Endometrial microvascular endothelial cells (primary cell): ENCODE data around the gene DUSP9. TPM values are rescaled to one million over a fixed set of nuclear protein-coding genes. Genes with fewer than 3 reads are reported as not detected.

Source experiments
- in situ Hi-C: cut with HindIII; loops from 2 replicates; pipeline ENCODE4 v1.10.0; 2017; ENCODE audit warnings: low sequenced_read_pairs, low pct_unique_long_range_greater_than_20kb; ENCODE audit errors: inconsistent ontology term
- total RNA-seq: library from RNA; depleted of rRNA; stranded (reverse); fragments of >200 nt; gene quantifications from one replicate; pipeline ENCODE4 v1.2.3, GENCODE V29; 2015; ENCODE audit errors: inconsistent ontology term

DUSP9 gene
- total RNA-seq, 1 donor from 2014 or later = not detected

DNA sequence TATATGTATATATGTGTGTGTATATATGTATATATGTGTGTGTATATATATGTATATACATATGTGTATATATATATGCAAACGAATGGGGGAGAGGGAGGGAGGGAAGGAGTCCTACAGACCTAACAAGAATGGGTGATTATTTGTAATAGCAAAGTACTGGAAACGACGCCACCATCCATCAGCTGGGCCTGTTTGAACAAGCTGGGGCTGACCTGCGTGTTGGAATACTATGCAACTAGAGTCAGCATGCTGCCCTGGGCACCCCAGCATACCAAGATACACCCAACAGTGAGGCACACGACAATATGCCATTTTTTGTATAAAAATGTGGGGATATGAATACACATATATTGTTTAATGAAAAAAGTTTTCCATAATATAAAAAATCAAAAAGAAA lies 26.4 kb upstream of the DUSP9 start:
- in situ Hi-C loops = no loop called here

DNA sequence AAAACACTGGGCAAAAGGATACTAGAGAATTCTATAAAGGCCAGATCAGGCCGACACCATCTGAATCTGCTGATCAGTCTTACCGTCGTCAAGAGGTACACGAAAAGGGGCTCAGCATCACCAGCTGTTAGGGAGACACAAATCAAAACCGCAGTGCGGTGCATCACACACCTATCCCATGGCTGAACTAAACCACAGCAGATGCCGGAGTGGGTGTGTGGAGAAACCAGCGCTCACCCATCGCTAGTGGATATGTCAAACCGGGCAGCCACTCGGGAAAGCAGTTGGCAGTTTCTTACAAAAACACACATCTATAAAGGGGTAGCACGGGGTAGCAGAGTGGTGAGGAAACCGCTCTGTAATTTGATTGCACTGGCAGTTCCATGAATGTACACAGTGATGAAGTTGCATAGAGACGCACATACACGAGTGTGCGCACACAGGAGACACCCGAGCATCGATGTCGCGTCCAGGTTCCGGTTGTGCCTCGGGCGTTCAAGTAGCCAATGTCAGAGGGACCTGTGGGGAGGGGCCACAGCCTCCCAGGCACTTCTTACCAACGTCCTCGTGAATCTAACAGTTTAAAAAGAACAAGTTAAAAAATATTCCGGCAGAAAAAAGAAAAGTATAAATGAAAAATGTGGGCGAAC lies 24.9 kb upstream of the DUSP9 start:
- in situ Hi-C loops = no loop called here

DNA sequence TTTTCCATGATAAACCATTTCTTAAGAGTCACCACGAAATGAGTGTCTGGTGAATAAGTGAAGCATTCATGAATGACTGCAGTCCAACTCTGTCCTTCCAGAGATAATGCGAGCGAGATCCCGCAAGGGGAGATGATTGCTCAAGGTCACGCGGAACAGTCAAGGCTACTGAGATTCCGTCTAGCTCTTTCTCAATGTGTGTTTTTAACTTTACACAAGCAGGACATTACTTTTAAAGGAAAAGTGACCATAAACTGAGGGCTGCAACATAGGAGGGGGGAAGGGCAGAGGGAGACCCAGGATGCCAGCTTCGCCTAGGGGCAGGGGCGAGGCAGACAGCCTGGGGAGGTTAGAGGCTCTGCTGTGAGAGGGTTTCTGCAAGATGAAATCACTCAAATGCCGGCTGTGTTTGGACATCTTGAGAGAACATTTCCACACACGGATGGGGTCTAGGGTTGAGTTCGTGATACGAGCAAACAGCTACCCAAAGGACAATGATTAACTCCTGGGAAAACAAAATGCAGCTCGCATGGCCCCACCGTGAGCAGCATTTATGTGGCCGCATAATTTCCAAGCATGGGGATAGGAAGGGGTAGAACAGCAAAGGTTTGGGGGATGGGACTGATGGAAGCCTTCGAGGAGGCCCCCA lies 24.2 kb upstream of the DUSP9 start:
- in situ Hi-C loops = no loop called here

DNA sequence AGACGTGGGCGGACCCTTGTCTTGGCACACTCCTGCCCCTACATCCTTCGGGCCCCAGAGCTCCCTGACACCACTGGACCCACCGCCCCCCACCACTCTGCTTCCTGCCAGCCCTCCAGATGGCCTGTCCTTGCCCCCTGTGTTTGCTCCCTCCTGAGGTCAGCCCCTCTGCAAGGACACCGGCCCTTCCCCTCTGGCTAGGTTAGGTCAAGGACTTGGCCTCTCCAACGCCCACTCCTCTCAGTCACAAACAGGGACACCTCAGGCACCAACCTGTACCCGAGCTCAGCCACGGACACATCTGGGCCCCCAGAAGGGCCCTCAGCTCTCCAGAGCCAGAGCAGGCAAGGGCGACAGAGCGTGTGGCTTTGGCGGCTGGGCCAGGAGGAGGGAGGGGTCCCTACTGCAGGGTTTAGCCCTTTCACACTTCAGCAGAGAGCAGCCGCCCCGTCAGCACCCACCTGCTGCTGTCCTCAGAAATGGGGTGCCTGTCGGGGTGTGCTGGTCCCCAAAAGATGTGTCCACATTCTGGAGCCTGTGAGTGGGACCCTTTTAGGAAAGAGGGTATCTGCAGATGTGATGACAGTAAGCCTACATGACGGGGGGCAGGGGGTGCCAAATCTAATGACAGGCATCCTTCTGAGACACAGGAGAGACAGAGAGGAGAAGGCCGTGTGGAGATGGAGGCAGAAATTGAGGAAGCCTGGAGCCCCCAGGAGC lies 23.5 kb upstream of the DUSP9 start:
- in situ Hi-C loops = no loop called here

DNA sequence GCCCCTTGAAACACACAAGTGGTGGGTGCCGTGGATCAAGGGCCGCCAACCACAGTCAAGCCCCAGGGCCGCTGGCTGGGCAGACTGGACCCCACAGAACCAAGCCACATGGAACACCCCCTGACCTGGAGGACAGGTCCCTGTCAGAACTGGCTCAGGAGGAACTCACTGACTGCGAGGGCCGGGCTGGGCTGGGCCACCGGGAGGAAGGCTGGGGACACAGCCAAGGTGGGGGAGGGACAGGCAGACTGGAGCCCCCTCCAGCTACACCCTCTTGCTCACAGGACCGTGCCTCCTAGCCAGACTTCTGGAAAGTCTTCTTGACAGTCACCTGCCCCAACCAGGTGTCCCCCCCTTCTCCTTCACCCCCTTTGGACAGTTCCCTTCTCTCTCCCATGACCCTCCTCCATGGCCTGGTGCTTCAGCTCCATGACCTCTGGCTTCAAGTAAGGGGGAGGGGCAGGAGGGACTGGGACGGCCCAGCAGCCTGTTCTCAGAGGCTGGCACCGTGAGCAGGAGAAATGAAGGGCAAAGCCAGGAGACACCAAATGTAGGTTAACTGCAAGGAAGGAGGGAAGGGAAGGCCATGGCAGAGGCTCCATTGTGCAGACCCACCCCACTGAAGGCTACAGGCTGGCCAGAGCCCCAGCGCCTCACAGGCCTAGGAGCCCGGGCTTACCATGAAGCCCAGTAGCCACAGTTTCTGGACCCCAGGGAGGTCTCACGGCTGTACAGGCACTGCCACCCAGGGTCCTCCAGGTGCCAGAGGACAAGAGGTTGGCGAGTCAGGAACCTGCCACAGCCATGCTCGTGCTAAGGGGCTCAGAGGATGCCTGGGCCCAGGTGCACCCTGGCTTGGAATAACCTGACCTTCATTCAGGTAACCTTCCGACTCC lies 22.6 kb upstream of the DUSP9 start:
- in situ Hi-C loops = no loop called here

DNA sequence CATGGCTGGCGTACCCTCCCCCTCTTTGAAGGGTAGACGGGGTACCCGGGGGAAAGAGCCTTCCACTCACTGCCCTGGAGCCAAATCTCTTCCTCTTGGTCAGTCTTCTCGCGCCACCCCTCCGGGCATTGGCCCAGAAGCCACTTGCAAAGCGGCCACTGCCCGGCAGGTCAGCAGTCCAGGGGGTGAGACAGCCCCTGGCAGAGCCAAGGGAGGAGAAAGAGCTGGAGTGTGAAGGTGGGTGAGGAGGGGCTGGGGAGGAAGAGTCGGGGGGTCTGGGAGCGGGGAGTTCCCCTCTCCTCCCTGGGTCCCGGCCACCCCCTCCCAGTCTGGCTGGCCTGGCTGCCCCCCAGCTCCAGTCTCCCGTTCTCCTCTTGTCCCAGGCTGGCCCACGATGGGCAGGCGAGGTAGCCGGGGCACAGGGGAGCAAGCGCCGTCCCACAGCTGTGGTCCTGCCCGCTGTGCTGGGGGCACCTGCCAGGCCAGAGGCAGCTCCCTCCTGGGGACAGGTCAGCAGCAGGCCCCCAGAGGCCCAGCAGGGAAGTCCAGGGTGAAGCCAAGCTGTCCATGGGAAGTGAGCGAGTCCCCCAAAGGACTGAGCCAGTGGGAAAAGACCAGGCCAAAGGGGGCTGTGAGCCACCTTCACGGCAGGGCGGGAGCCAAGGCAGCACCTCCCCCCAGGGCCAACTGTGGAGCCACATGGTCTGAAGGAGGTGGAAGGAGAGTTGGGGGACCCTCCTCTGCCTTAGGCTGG lies 21.6 kb upstream of the DUSP9 start:
- in situ Hi-C loops = no loop called here

DNA sequence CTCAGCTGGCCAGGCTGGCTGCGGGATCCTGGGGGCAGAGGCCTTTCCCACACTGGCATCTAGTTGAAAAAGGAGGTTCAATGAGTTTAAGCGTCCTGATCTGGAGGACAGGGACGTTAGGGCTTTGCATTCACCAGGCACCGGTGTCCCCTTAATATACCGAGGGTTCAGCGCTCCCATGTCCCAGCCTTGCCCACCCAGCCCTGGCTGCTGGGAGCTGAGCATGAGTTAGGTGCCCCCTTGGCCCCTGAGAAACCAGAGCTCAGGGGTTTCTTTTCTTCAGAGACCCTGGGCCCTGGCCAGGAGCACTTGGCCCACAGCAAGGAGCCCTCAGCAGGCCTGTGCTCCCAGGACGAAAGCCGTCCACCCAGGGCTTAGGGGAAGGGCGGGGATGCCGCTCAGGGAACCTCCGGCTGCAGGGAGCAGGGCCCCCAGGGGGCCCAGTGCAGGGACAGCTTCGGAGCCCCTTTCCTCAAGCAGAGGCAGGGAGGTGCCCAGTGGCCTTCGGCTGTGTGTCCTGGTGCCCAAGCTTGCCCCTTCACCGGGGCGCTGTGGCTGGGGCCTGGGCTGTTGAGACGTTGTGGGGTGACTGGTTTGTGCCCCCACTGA lies 20.9 kb upstream of the DUSP9 start:
- in situ Hi-C loops = no loop called here

DNA sequence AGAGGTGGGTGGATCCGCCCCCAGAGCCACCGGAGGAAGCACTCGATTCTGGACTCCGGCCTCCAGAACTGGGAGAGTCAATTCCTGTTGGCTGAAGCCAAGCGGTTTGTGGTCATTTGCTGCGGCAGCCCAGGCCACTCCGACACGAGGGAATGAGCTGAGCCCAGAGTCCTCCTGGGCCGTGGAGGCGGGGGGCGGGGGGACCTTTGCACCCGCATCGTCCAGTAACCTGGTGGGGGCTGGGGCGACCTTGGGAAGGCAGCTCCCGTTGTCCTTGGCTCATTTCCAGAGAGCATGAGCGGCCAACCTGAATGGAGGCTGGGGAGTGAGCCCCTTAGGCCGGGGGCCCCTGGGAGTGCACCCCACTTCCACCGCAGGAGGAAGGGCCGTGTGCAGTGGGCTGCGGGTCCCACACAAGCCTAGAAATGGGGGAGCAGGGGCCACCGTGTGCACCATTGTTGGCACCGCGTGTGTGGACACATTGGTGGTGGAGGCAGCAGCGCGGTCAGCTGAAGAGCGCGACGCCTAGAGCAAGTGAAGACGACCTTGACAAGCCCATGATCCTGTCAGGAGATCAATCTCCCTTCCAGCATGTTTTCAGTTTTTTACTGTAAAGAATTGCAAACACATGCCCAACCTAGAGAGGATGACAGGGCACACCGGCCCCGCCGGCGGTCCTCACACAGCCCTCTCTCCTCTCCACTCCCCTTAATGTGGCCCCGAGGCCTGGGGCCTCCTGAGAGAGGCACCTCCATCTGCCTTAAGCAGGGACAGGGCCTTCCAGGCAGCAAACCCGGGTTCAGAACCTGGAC lies 19.9 kb upstream of the DUSP9 start:
- in situ Hi-C loops = no loop called here

DNA sequence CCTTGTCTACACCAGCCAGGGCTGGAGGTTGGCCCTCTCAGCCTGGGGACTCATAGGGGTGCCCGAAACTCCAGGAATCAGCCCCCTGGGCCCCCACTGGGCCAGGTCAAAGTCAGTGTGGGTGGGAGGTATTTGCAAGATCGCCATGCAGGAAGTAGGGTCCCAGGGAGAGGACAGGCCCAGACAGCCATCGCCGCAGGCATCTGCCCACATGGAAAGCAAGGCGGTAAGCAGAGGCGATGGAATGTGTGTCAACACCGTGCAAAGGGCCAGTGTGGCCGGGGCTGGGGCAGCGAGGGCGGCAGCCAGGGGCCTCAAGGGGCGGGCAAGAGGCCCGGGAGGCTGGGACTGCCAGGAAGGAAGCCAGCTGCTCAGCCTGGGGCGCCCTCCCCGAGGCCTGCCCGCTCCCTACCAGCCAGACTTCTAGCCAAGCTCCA lies 19.3 kb upstream of the DUSP9 start:
- in situ Hi-C loops = no loop called here

DNA sequence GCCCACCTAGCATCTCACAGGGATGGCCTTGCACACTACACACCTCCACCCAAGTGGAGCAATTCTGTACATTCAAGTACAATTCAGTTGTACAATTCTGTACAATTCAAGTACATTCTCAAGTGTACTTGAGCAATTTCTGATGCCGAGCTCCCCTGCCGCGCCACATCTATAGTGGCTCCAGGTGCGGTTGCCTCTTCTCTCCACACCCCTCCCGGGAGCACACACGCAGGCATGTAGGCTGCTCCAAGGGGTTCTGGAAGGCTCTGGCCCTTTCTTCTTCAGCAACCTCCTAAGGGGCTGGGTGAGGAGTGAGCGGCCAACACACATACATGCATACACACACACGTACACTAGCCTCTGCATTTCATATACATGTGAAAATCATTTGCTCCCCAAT lies 18.9 kb upstream of the DUSP9 start:
- in situ Hi-C loops = no loop called here

DNA sequence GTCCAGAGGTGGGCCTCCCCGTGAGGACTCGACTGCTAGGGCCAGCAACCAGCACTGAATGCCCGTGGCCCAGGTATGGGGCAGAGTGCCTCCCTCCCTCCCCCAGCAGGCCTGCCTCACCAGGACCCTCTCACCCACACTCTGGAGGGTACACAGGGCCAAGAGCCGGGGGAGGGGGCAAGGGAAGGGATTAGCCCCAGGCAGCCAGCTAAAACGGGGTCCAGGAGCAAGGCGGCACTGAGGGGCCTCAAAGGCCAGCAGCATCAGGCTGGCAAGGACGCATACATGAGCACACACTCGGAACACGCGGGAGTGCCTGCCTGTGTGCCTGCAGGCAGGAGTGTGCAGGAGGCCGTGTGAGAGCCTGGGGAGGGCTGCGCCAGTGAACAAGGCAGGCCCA lies 18.3 kb upstream of the DUSP9 start:
- in situ Hi-C loops = no loop called here

DNA sequence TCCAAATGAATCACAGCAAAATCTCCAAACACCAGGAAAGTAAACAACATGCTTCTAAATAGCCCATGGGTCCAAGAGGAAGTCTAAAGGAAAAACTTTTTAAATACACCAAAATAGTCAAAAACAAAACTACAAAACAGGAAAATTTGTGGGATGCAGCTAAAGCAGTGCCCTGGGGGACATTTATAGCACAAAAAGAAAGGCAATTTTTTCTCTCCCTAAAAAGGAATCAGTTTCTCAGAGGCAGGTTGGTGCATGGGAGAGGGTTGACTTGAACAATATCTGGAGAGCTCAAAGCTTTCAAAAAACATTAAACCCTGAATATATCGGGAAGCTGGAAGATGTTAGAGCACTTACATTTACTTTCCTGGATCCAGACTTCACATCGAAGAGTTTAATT lies 15.7 kb upstream of the DUSP9 start:
- in situ Hi-C loops = no loop called here

DNA sequence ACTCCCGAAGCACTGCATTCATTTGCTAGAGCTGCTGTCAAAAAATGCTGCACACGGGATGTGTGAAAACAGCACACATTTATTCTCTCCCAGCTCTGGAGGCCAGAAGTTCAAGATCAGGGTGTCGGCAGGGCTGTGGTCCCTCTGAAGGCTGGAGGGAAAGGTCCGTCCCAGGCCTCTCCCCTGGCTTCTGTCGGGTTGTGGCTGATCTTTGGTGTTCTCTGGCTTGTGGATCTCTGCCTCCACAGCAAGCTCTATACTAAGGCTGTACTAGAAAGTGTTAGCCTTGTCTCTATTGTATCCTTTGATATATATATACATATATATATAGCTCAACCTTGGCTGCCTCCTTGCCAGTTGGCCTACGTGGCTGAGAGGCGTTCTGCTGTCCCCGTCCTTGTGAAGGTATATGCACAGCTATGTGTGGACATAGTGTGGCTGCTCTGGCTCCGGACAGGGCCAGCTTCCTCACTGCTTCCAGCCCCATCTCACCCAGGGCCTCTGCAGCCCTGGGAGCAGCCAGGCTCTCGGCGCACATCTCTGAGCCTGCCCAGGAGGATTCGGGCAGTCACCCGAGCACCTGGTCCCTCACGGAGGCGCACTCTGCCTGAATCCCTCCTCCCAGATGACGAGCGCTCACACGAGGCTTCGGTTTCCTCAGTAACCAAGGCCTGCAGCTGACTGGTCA lies 15.0 kb upstream of the DUSP9 start:
- in situ Hi-C loops = no loop called here

DNA sequence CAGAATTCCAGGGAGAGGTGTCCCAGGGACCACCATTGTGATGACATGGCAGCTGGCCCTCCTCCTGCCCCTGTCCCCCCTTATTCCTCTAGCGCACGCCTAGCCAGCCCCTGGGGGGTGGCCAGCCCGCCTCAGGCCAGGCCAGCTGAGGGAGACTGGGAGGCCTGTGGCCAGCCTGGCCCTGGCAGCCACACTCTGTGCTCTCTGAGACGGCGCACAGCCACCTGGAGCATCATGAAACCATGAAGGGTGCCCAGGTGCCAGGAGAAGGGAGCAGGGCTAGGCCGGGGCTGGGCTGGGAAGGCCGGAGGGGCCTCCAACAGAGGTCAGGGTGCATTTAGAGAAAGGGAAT lies 14.4 kb upstream of the DUSP9 start:
- in situ Hi-C loops = no loop called here

DNA sequence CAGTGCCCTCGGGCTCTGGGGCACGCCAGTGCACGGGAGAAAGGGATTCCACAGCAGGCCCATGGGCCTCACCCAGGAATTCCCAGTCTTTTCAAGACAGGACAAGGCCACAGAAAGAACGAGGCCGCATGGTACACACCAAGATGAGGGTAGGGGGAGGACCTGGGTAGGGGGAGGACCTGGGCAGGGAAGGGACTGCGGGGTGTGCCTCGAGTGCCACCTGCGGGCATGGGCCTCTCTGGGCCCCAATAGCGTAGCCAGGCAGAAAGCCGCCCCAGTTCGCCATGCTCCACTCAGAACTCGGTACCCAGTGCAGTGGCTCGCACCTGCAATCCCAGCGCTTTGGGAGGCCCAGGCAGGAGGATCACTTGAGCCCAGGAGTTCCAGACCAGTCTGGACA lies 14.0 kb upstream of the DUSP9 start:
- in situ Hi-C loops = no loop called here

DNA sequence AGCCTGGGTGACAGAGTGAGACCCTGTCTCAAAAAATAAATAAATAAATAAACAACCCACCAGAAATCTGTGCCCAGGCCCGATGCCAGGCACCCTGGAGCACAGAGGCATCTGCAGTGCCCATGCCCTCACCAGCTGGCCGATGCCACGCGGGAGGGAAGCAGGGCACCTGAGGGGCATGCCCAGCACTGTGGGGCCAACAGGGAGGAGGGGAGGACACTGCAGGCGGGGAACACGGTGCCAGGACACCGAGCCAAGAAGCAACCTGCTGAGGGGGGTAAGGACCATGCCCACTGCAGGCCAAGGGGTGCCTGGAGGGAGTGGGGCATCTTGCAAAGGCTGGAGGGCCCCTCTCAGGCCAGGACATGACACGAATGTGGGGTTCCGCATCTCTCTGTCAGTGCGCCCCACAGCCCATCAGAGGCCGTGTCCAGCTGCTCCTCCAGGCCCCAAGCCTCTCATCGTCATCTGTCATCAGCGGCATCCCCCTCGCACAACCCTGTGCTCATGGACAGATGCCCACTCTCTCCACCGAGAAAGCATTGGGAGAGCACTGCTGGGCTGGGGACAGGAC lies 13.3 kb upstream of the DUSP9 start:
- in situ Hi-C loops = no loop called here

DNA sequence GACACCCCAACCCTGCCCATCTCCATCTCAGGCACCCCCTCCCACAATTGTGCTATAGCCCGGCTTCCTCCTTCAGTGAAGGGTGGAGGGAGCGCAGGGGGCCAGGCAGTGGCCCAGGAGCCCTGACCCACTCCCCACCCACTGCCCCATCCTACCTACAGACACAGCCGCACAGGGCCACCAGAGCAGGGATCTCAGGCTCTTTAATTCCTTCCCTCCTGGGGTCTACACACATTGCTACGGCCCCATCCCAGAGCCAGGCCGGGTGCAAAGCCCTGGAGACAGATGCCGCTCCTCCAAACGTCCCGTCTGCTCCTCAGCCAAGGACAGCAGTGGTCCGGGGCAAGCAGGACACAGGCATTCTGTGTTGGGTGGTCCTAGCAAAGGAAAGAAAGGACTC lies 12.8 kb upstream of the DUSP9 start:
- in situ Hi-C loops = no loop called here
